SK-N-SH (cell line): Measurements from ENCODE around the gene NFYA. TPM values are rescaled to one million over a fixed set of nuclear protein-coding genes. Genes with fewer than 3 reads are reported as not detected.

Experiments used
- CTCF ChIA-PET: fragments of 300-600, 350-600 bp; formaldehyde crosslinking; extraction: SDS; loops from one replicate; lab custom pipeline; 2021; lab: Yijun Ruan, JAX
- POLR2A ChIA-PET: fragments of 350-600 bp; sonication (Branson Sonifier 250); formaldehyde crosslinking; extraction: SDS; loops from one replicate; lab custom pipeline; 2020; ENCODE audit warnings: antibody characterized with exemption, inconsistent platforms; lab: Yijun Ruan, JAX
- DNase-seq: peaks from one replicate; pipeline ENCODE4 v3.0.0; 2012
- H2AFZ ChIP-seq: fragments of 200-600 bp; sonication (generic); 2 replicates; pipeline ENCODE4 v1.8.1; 2016; ENCODE audit warnings: antibody characterized with exemption, mild to moderate bottlenecking, low read depth
- H3F3A ChIP-seq: fragments of 200-600 bp; sonication (generic); replicated peaks from 2 replicates; pipeline ENCODE3; 2016; ENCODE audit warnings: antibody characterized with exemption, mild to moderate bottlenecking; ENCODE audit not compliant: insufficient read depth
- H3K27ac ChIP-seq, 2 experiments: fragments of 200-500 bp in 1 of 2; fragments of 200-600 bp in 1 of 2; sonication (Bioruptor generic) in 1 of 2; sonication (generic), shearing (Covaris generic) in 1 of 2; 2 replicates each; pipeline versions ENCODE4 v1.5.1 to v1.6.1; 2014 to 2016; ENCODE audit warnings: low read depth in 2 of 2, inconsistent platforms in 1 of 2, low read length in 1 of 2, mild to moderate bottlenecking in 1 of 2, mixed read lengths in 1 of 2
- H3K27me3 ChIP-seq: fragments of 200-600 bp; sonication (generic), shearing (Covaris generic); 2 replicates; pipeline ENCODE4 v1.6.1; 2016; ENCODE audit warnings: mixed run types; ENCODE audit not compliant: insufficient read depth
- H3K36me3 ChIP-seq, 2 experiments: fragments of 200-500 bp in 1 of 2; fragments of 200-600 bp in 1 of 2; sonication (Bioruptor generic) in 1 of 2; sonication (generic) in 1 of 2; replicated peaks in 1 of 2; 2 replicates each; pipeline versions ENCODE3 to v1.5.1; 2014 to 2016; ENCODE audit warnings: low read length in 1 of 2, mild to moderate bottlenecking in 1 of 2; ENCODE audit not compliant: insufficient read depth in 2 of 2, control insufficient read depth in 1 of 2
- H3K4me1 ChIP-seq, 2 experiments: fragments of 200-500 bp in 1 of 2; fragments of 200-600 bp in 1 of 2; sonication (Bioruptor generic) in 1 of 2; sonication (generic), shearing (Covaris generic) in 1 of 2; 2 replicates each; pipeline versions ENCODE4 v1.5.1 to v1.6.1; 2014 to 2016; ENCODE audit warnings: low read depth in 1 of 2, low read length in 1 of 2, mixed run types in 1 of 2; ENCODE audit not compliant: insufficient read depth in 2 of 2, control insufficient read depth in 1 of 2
- H3K4me2 ChIP-seq: fragments of 200-600 bp; sonication (generic), shearing (Covaris generic); 2 replicates; pipeline ENCODE4 v1.6.1; 2017; ENCODE audit warnings: mixed run types
- H3K4me3 ChIP-seq, 2 experiments: fragments of 200-500 bp in 1 of 2; fragments of 200-600 bp in 1 of 2; sonication (Bioruptor generic) in 1 of 2; sonication (generic), shearing (Covaris generic) in 1 of 2; 2 replicates each; pipeline versions ENCODE4 v1.5.1 to v1.8.1; 2014 to 2016; ENCODE audit warnings: low read depth in 2 of 2, inconsistent platforms in 1 of 2, low read length in 1 of 2, mild to moderate bottlenecking in 1 of 2, mixed read lengths in 1 of 2, moderate library complexity in 1 of 2
- H3K79me2 ChIP-seq: fragments of 200-600 bp; sonication (generic); 2 replicates; pipeline ENCODE4 v1.8.1; 2017; ENCODE audit warnings: mild to moderate bottlenecking; ENCODE audit not compliant: insufficient read depth
- H3K9ac ChIP-seq: fragments of 200-600 bp; sonication (generic); 2 replicates; pipeline ENCODE4 v1.6.1; 2017; ENCODE audit warnings: mixed run types
- H3K9me2 ChIP-seq: fragments of 200-600 bp; sonication (generic); 2 replicates; pipeline ENCODE4 v1.6.1; 2017; ENCODE audit warnings: mixed run types
- H3K9me3 ChIP-seq: fragments of 200-600 bp; sonication (generic); 2 replicates; pipeline ENCODE4 v1.6.1; 2017; ENCODE audit warnings: mixed run types, mild to moderate bottlenecking, moderate library complexity
- H4K20me1 ChIP-seq: fragments of 200-600 bp; sonication (generic); 2 replicates; pipeline ENCODE4 v1.6.1; 2017; ENCODE audit warnings: mild to moderate bottlenecking, mixed run types; ENCODE audit not compliant: insufficient read depth
- CHD2 ChIP-seq: fragments of 150-350 bp; IDR thresholded peaks from 2 replicates; pipeline ENCODE4 v1.6.1; 2018; ENCODE audit warnings: low read length; ENCODE audit not compliant: partially characterized antibody
- ELF1 ChIP-seq: IDR thresholded peaks from 2 replicates; pipeline ENCODE4 v1.4.0; 2012
- EP300 ChIP-seq, 2 experiments: IDR thresholded peaks; 2 replicates each; pipeline versions ENCODE4 v1.4.0 to v1.6.1; 2012; ENCODE audit warnings: borderline replicate concordance in 1 of 2, low read depth in 1 of 2, low read length in 1 of 2
- EZH2phosphoT487 ChIP-seq: fragments of 200-600 bp; sonication (generic); IDR thresholded peaks from 2 replicates; pipeline ENCODE4 v1.6.1; 2017; ENCODE audit warnings: low read depth, mixed run types, mild to moderate bottlenecking, antibody characterized with exemption, moderate library complexity, borderline replicate concordance
- FOSL2 ChIP-seq: IDR thresholded peaks from 2 replicates; pipeline ENCODE4 v1.4.0; 2012; ENCODE audit warnings: low read depth, mild to moderate bottlenecking, moderate library complexity, borderline replicate concordance
- FOXJ3 ChIP-seq: sonication (generic); formaldehyde crosslinking; IDR thresholded peaks from 2 replicates; pipeline ENCODE4 v1.5.1; 2020; ENCODE audit warnings: mild to moderate bottlenecking, missing genetic modification reagents
- GABPA ChIP-seq: IDR thresholded peaks from 2 replicates; pipeline ENCODE4 v1.4.0; 2012; ENCODE audit warnings: low read depth, mild to moderate bottlenecking
- GATA2 ChIP-seq: sonication (generic); formaldehyde crosslinking; IDR thresholded peaks from 2 replicates; pipeline ENCODE4 v1.5.0; 2020; ENCODE audit warnings: mild to moderate bottlenecking, missing genetic modification reagents
- JUND ChIP-seq: IDR thresholded peaks from 2 replicates; pipeline ENCODE4 v1.4.0; 2012
- MEF2A ChIP-seq: IDR thresholded peaks from 2 replicates; pipeline ENCODE4 v1.4.0; 2012; ENCODE audit warnings: low read depth, borderline replicate concordance
- NFIC ChIP-seq: IDR thresholded peaks from 2 replicates; pipeline ENCODE4 v1.4.0; 2012; ENCODE audit warnings: borderline replicate concordance
- POLR2AphosphoS5 ChIP-seq: IDR thresholded peaks from 2 replicates; pipeline ENCODE4 v1.6.1; 2012; ENCODE audit warnings: low read depth, low read length
- RAD21 ChIP-seq: IDR thresholded peaks from 2 replicates; pipeline ENCODE4 v1.6.1; 2012; ENCODE audit warnings: mild to moderate bottlenecking, low read length
- RCOR1 ChIP-seq: fragments of 150-350 bp; IDR thresholded peaks from 2 replicates; pipeline ENCODE4 v1.6.1; 2017; ENCODE audit warnings: antibody characterized with exemption, low read length
- RFX5 ChIP-seq: IDR thresholded peaks from 2 replicates; pipeline ENCODE4 v1.6.1; 2012; ENCODE audit warnings: mild to moderate bottlenecking, improper control_type of control experiment, low read length
- RXRA ChIP-seq: IDR thresholded peaks from 2 replicates; pipeline ENCODE4 v1.4.0; 2012; ENCODE audit warnings: low read depth, mild to moderate bottlenecking, borderline replicate concordance
- SMC3 ChIP-seq: IDR thresholded peaks from 2 replicates; pipeline ENCODE4 v1.6.1; 2012; ENCODE audit warnings: low read depth, low read length, improper control_type of control experiment
- TAF1 ChIP-seq: IDR thresholded peaks from 2 replicates; pipeline ENCODE4 v1.6.1; 2012; ENCODE audit warnings: low read depth, mild to moderate bottlenecking, low read length, moderate library complexity, borderline replicate concordance
- WGBS: methylation state at CpG from one replicate; pipeline ENCODE4 v1.1.6; 2017; ENCODE audit warnings: low lambda C conversion rate; 5-methylcytosine and 5-hydroxymethylcytosine counted together
- polyA plus RNA-seq, 3 experiments: library from polyadenylated mRNA; depleted of rRNA; stranded (reverse); fragments of >200 nt; gene quantifications; 2 replicates each; pipeline ENCODE4 v1.2.3, GENCODE V29; 2012
- TF ChIP-seq, protein P1 (sequence below): IDR thresholded peaks from 2 replicates; pipeline ENCODE4; 2012
- TF ChIP-seq, protein P2 (sequence below): IDR thresholded peaks from 2 replicates; pipeline ENCODE4 v1.4.0; 2012; ENCODE audit warnings: low read depth
- TF ChIP-seq, protein P3 (sequence below): IDR thresholded peaks from 2 replicates; pipeline ENCODE4 v1.4.0; 2012; ENCODE audit warnings: low read depth, borderline replicate concordance
- TF ChIP-seq, protein P4 (sequence below): fragments of 200-600 bp; sonication (generic); IDR thresholded peaks from 2 replicates; pipeline ENCODE4 v1.6.1; 2017; ENCODE audit warnings: antibody characterized with exemption, mild to moderate bottlenecking, moderate library complexity

The NFYA gene
- polyA plus RNA-seq, 1 of the 3 experiments (the other 2 are of a cell fraction) = 6.8 TPM

DNA sequence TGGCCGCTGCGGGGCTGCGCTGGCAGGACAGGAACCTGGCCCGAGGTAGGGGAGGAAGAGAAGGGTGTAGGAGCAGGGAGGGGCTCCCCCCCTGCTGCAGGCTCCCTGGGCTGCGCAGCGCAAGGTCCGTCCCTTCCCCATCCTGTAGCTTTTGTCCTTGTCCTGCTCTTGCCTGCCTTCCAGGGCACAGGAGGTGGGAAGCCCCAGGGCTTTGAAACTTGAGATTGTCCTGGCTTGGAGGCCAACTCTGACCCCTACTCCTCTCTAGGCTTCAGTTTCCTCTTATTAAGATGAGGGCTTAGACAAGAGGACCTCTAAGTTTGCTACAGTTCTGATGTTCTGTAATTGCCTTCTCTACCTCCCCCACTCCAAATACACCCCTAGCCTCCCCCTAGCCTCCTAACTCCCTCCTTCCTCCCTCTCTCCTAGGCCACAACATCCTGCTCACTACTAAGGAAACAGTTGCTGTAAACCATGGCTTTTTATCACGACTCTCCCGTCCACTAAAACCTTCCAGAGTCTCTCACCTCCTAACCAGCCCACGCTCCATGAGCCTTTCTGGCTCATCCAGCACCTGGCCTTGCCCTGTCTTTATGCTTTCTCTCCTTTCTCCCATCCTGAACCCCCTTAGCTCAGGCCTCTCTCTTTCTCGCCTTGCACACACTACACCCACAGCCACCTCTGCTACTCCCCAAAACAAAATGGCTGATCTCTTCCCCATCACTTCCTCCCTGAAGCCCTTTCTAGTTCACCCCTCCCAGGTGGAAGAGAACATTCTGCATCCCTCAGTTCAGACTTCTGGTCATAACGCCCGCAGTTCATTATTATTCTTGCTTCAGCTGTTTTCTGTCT is 44.0 kb upstream of the NFYA start:
- Histone ChIP-seq H3K27ac (no peak overlapping the region), H3K4me2 (no peak overlapping the region), H3F3A (no peaks in the 10 kb centered on the region), H4K20me1 (no peaks in the 10 kb centered on the region), H2AFZ (peak overlapping the region; percentile 61; the same call in 1 of the 2 replicates), H3K4me1 (peaks cover 0 to 9% of the 10 kb centered on the region in 2 experiments; a peak in 1 of 4 replicates), H3K27me3 (no peaks in the 10 kb centered on the region), H3K4me3 (no peak overlapping the region), H3K9ac (no peak overlapping the region), H3K79me2 (no peaks in the 10 kb centered on the region), H3K9me3 (no peaks in the 10 kb centered on the region), H3K9me2 (no peaks in the 10 kb centered on the region), H3K36me3 (no peaks in the 10 kb centered on the region)
- CTCF ChIA-PET = interaction anchor here (0.6 to 5.3 kb wide), 57 partner anchors 8 to 1667 kb away, joined by 3 to 50 read pairs (median 4); partner anchors contain the start of genes APOBEC2, TSPO2 and UNC5CL
- POLR2A ChIA-PET = no interaction called here
- DNase-seq = no peak
- TF ChIP-seq EP300 (IDR thresholded peaks at IDR 0.05; ENCODE audit: borderline replicate concordance in 1 of 2, low read depth in 1 of 2, low read length in 1 of 2) = no peak
- TF ChIP-seq POLR2AphosphoS5 = no peak
- TF ChIP-seq, protein P1, sequence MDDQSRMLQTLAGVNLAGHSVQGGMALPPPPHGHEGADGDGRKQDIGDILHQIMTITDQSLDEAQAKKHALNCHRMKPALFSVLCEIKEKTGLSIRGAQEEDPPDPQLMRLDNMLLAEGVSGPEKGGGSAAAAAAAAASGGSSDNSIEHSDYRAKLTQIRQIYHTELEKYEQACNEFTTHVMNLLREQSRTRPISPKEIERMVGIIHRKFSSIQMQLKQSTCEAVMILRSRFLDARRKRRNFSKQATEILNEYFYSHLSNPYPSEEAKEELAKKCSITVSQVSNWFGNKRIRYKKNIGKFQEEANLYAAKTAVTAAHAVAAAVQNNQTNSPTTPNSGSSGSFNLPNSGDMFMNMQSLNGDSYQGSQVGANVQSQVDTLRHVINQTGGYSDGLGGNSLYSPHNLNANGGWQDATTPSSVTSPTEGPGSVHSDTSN = no peak
- TF ChIP-seq SMC3 = no peak
- no peak for TF ChIP-seq NFIC
- TF ChIP-seq RAD21 = no peak
- no peak for TF ChIP-seq FOSL2
- TF ChIP-seq CHD2 = no peak
- TF ChIP-seq, protein P2, sequence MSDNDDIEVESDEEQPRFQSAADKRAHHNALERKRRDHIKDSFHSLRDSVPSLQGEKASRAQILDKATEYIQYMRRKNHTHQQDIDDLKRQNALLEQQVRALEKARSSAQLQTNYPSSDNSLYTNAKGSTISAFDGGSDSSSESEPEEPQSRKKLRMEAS = no peak
- TF ChIP-seq EZH2phosphoT487 = no peak
- no peak for TF ChIP-seq RCOR1
- TF ChIP-seq GATA2 (CRISPR knock-in tag) = no peak
- TF ChIP-seq, protein P3, sequence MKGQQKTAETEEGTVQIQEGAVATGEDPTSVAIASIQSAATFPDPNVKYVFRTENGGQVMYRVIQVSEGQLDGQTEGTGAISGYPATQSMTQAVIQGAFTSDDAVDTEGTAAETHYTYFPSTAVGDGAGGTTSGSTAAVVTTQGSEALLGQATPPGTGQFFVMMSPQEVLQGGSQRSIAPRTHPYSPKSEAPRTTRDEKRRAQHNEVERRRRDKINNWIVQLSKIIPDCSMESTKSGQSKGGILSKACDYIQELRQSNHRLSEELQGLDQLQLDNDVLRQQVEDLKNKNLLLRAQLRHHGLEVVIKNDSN = no peak
- TF ChIP-seq ELF1 = no peak
- WGBS = 78% methylated on average over 6 of the region's 13 CpGs

DNA sequence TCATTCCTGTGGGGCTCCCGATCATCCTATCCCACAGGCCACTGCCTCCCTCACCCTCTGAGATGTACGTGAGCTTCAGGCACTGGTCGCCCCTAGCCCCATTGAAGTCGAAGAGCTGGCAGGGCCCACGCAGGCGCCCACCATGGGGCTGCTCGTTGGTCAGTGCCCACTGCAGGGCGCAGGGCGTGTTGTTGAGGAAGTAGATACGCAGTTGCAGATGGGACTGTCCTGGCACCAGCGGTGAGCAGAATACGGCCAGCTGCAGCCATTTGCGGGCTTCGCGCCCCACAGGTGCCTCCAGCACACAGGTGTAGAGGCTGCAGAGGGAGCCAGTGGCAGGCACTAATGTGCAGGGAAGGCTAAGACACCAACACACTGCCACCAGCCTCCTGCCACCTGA is 39.9 kb upstream of the NFYA start:
- H3K36me3 ChIP-seq = no peaks in the 10 kb centered on the region
- no peak overlapping the region for H3K27ac ChIP-seq
- H3K9me3 ChIP-seq = no peaks in the 10 kb centered on the region
- no peak for DNase-seq
- H3K4me2 ChIP-seq = no peak overlapping the region
- H3K4me1 ChIP-seq = peaks cover 0 to 5% of the 10 kb centered on the region in 2 experiments; a peak in 1 of 4 replicates
- no peaks in the 10 kb centered on the region for H3K79me2 ChIP-seq
- no peaks in the 10 kb centered on the region for H3K27me3 ChIP-seq
- 100% methylated on average over 1 of the region's 15 CpGs for WGBS
- no peak overlapping the region for H2AFZ ChIP-seq
- H3K9me2 ChIP-seq = no peaks in the 10 kb centered on the region
- ChIA-PET POLR2A (no interaction called here), CTCF (interaction anchor here (0.9 to 1.3 kb wide), 2 partner anchors 10 to 13 kb away, joined by 3 to 4 read pairs; no protein-coding TSS in a partner anchor)
- H3F3A ChIP-seq = no peaks in the 10 kb centered on the region
- H3K9ac ChIP-seq = no peak overlapping the region
- H3K4me3 ChIP-seq = no peak overlapping the region
- H4K20me1 ChIP-seq = no peaks in the 10 kb centered on the region
- TF ChIP-seq ELF1 (no peak), FOSL2 (no peak), RFX5 (no peak), JUND (no peak), RXRA (no peak), MEF2A (no peak), RAD21 (no peak), RCOR1 (no peak), TAF1 (no peak), GABPA (no peak), SMC3 (no peak), NFIC (no peak), EZH2phosphoT487 (no peak), FOXJ3 (CRISPR knock-in tag) (no peak)
- TF ChIP-seq, protein P4, sequence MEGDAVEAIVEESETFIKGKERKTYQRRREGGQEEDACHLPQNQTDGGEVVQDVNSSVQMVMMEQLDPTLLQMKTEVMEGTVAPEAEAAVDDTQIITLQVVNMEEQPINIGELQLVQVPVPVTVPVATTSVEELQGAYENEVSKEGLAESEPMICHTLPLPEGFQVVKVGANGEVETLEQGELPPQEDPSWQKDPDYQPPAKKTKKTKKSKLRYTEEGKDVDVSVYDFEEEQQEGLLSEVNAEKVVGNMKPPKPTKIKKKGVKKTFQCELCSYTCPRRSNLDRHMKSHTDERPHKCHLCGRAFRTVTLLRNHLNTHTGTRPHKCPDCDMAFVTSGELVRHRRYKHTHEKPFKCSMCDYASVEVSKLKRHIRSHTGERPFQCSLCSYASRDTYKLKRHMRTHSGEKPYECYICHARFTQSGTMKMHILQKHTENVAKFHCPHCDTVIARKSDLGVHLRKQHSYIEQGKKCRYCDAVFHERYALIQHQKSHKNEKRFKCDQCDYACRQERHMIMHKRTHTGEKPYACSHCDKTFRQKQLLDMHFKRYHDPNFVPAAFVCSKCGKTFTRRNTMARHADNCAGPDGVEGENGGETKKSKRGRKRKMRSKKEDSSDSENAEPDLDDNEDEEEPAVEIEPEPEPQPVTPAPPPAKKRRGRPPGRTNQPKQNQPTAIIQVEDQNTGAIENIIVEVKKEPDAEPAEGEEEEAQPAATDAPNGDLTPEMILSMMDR = no peak
